ENCODE results near the gene UNK. TPM values are rescaled to one million over a fixed set of nuclear protein-coding genes. Genes with fewer than 3 reads are reported as not detected.
A peak's percentile ranks its signal among the peaks of the same experiment; 100 is the strongest.

The UNK gene
- total and polyA plus RNA-seq, 2 of the 13 experiments (the other 11 are each of a cell fraction or from before 2014, with no cell fraction given), result 31.6 to 33.0 TPM

GRCh38 chr17:75783803-75784472, 668 bp upstream of the UNK start (continued):
- TF ChIP-seq ZNF556 (CRISPR knock-in tag; IDR thresholded peaks at IDR 0.05; ENCODE audit: borderline replicate concordance) (0 out of 2 replicates have a peak, but pooled peaks have one; percentile 1), RELA (CRISPR knock-in tag; IDR thresholded peaks at IDR 0.05) (no peak), BCLAF1 (IDR thresholded peaks at IDR 0.05) (no peak), ZNF101 (CRISPR knock-in tag; IDR thresholded peaks at IDR 0.05; ENCODE audit: borderline replicate concordance, low read depth) (no peak), ZNF598 (CRISPR knock-in tag; IDR thresholded peaks at IDR 0.05; ENCODE audit: borderline replicate concordance) (0 out of 2 replicates have a peak, but pooled peaks have one; percentile 13), TGIF2 (CRISPR knock-in tag; IDR thresholded peaks at IDR 0.05) (no peak), ZBTB46 (CRISPR knock-in tag; IDR thresholded peaks at IDR 0.05; ENCODE audit: borderline replicate concordance) (no peak), TERF1 (CRISPR knock-in tag; IDR thresholded peaks at IDR 0.05) (no peak), ZNF335 (CRISPR knock-in tag; IDR thresholded peaks at IDR 0.05) (no peak), HIC2 (CRISPR knock-in tag; IDR thresholded peaks at IDR 0.05; ENCODE audit: low read depth) (no peak), ZNF746 (CRISPR knock-in tag; IDR thresholded peaks at IDR 0.05) (no peak; the same call in 1 of the 2 replicates), KDM5B (CRISPR knock-in tag; IDR thresholded peaks at IDR 0.05; ENCODE audit: borderline replicate concordance) (no peak), CHCHD3 (CRISPR knock-in tag; IDR thresholded peaks at IDR 0.05) (no peak), TFAP4 (IDR thresholded peaks at IDR 0.05; ENCODE audit: borderline replicate concordance, low read depth) (no peak), GATAD2A (CRISPR knock-in tag; IDR thresholded peaks at IDR 0.05) (no peak), ZMYM2 (CRISPR knock-in tag; IDR thresholded peaks at IDR 0.05) (0 out of 2 replicates have a peak, but pooled peaks have one; percentile 41), CEBPZ (IDR thresholded peaks at IDR 0.05; ENCODE audit: low read length) (no peak)

All from HepG2 (cell line).